Neural cell (in vitro differentiated cells): ENCODE results near the gene NCOA5. TPM values are rescaled to one million over a fixed set of nuclear protein-coding genes. Genes with fewer than 3 reads are reported as not detected.

Experiments used
- H2AFZ ChIP-seq: fragments of 200-600, 300-800 bp; sonication (generic), shearing (Covaris generic); 2 replicates; pipeline ENCODE4 v1.6.0; 2014; ENCODE audit warnings: low read depth, mild to moderate bottlenecking, antibody characterized with exemption, low read length, moderate library complexity
- H3F3A ChIP-seq: fragments of 200-600 bp; shearing (Covaris generic); 2 replicates; pipeline ENCODE4 v1.6.1; 2016; ENCODE audit warnings: mild to moderate bottlenecking, moderate library complexity, mixed read lengths, antibody characterized with exemption, low read length; ENCODE audit not compliant: insufficient read depth, poor library complexity, severe bottlenecking
- H3K27ac ChIP-seq: fragments of 200-600, 300-800 bp; sonication (generic), shearing (Covaris generic); 2 replicates; pipeline ENCODE4 v1.5.1; 2014; ENCODE audit warnings: mild to moderate bottlenecking, low read length, moderate library complexity
- H3K27me3 ChIP-seq: fragments of 300-800, 200-600 bp; sonication (generic), shearing (Covaris generic); 2 replicates; pipeline ENCODE4 v1.6.0; 2014; ENCODE audit warnings: mild to moderate bottlenecking, low read depth, low read length, moderate library complexity; ENCODE audit not compliant: insufficient read depth
- H3K36me3 ChIP-seq: fragments of 300-800, 200-600 bp; sonication (generic), shearing (Covaris generic); 2 replicates; pipeline ENCODE4 v1.5.1; 2014; ENCODE audit warnings: mild to moderate bottlenecking, antibody characterized with exemption, low read length, moderate library complexity; ENCODE audit not compliant: insufficient read depth
- H3K4me2 ChIP-seq: fragments of 300-800, 200-600 bp; sonication (generic), shearing (Covaris generic); 2 replicates; pipeline ENCODE4 v1.6.0; 2014; ENCODE audit warnings: mild to moderate bottlenecking, low read length
- H3K4me3 ChIP-seq: fragments of 300-800, 200-600 bp; sonication (generic), shearing (Covaris generic); 2 replicates; pipeline ENCODE4 v1.5.1; 2014; ENCODE audit warnings: mild to moderate bottlenecking, low read length, moderate library complexity
- H3K79me2 ChIP-seq: fragments of 200-600 bp; shearing (Covaris generic); replicated peaks from 2 replicates; pipeline ENCODE4 v1.6.0; 2014; ENCODE audit warnings: mild to moderate bottlenecking, low read length, moderate library complexity; ENCODE audit not compliant: insufficient read depth
- H3K9ac ChIP-seq: fragments of 300-800, 200-600 bp; sonication (generic), shearing (Covaris generic); 2 replicates; pipeline ENCODE4 v1.6.1; 2016; ENCODE audit warnings: mild to moderate bottlenecking, low read length, mixed read lengths
- H3K9me2 ChIP-seq: fragments of 200-600 bp; shearing (Covaris generic); 2 replicates; pipeline ENCODE4 v1.6.1; 2016; ENCODE audit warnings: mild to moderate bottlenecking, low read length, mixed read lengths; ENCODE audit not compliant: insufficient read depth
- H3K9me3 ChIP-seq: fragments of 200-600, 300-800 bp; sonication (generic), shearing (Covaris generic); 2 replicates; pipeline ENCODE4 v1.6.1; 2016; ENCODE audit warnings: mild to moderate bottlenecking, mixed run types, low read length, moderate library complexity, mixed read lengths
- H4K20me1 ChIP-seq: fragments of 200-600 bp; shearing (Covaris generic); 2 replicates; pipeline ENCODE4 v1.6.1; 2016; ENCODE audit warnings: mild to moderate bottlenecking, mixed run types; ENCODE audit not compliant: insufficient read depth
- CTCF ChIP-seq: fragments of 450-650 bp; IDR thresholded peaks from 2 replicates; pipeline ENCODE4 v1.5.1; 2014; ENCODE audit warnings: antibody characterized with exemption, mild to moderate bottlenecking, moderate library complexity; ENCODE audit not compliant: poor library complexity, severe bottlenecking
- EP300 ChIP-seq: fragments of 450-650 bp; conservative IDR thresholded peaks from 2 replicates; pipeline ENCODE4 v1.6.1; 2014; ENCODE audit warnings: antibody characterized with exemption, mild to moderate bottlenecking, moderate library complexity; ENCODE audit not compliant: poor library complexity, severe bottlenecking
- EZH2 ChIP-seq: fragments of 200-600, 300-800 bp; shearing (Covaris generic), sonication (generic); IDR thresholded peaks from 2 replicates; pipeline ENCODE4 v1.6.1; 2014; ENCODE audit warnings: antibody characterized with exemption, low read length, borderline replicate concordance, mild to moderate bottlenecking; ENCODE audit not compliant: insufficient read depth, poor library complexity, severe bottlenecking
- MXI1 ChIP-seq: fragments of 450-650 bp; conservative IDR thresholded peaks from 2 replicates; pipeline ENCODE4 v1.6.1; 2014; ENCODE audit warnings: antibody characterized with exemption, mild to moderate bottlenecking; ENCODE audit not compliant: poor library complexity, severe bottlenecking
- POLR2AphosphoS5 ChIP-seq: IDR thresholded peaks from 2 replicates; pipeline ENCODE4 v1.6.1; 2012
- RAD21 ChIP-seq: fragments of 450-650 bp; conservative IDR thresholded peaks from 2 replicates; pipeline ENCODE4 v1.6.1; 2014; ENCODE audit warnings: antibody characterized with exemption, mild to moderate bottlenecking, moderate library complexity
- SMC3 ChIP-seq: fragments of 450-650 bp; conservative IDR thresholded peaks from 2 replicates; pipeline ENCODE4 v1.6.1; 2014; ENCODE audit warnings: antibody characterized with exemption, mild to moderate bottlenecking, moderate library complexity; ENCODE audit not compliant: poor library complexity
- TAF1 ChIP-seq: IDR thresholded peaks from 2 replicates; pipeline ENCODE4 v1.6.1; 2012; ENCODE audit warnings: low read depth
- polyA plus RNA-seq: library from polyadenylated mRNA; depleted of rRNA; stranded (reverse); fragments of >200 nt; gene quantifications from 2 replicates; pipeline ENCODE4 v1.2.3, GENCODE V29; 2014
- TF ChIP-seq, protein P1 (sequence below): IDR thresholded peaks from 2 replicates; pipeline ENCODE4 v1.6.1; 2012; ENCODE audit warnings: borderline replicate concordance

Gene NCOA5
- polyA plus RNA-seq, 1 donor from 2014 or later, result 29.9 TPM

GRCh38 chr20:46013829-46014516 is 75.8 kb downstream of the NCOA5 start (continued):
- peak; percentile 81 for TF ChIP-seq RAD21

- no peak overlapping the region for H3K4me2 ChIP-seq
- H3F3A ChIP-seq, result no peaks in the 10 kb centered on the region
- H3K9ac ChIP-seq, result no peak overlapping the region
- H3K79me2 ChIP-seq, result no peaks in the 10 kb centered on the region
- no peaks in the 10 kb centered on the region for H3K36me3 ChIP-seq
- H3K27ac ChIP-seq, result no peak overlapping the region
- no peaks in the 10 kb centered on the region for H3K9me2 ChIP-seq
- H2AFZ ChIP-seq, result no peak overlapping the region
- peaks cover 15% of the 10 kb centered on the region for H3K27me3 ChIP-seq
- no peak overlapping the region for H3K4me3 ChIP-seq
- TF ChIP-seq RAD21 (no peak), SMC3 (no peak), CTCF (no peak), POLR2AphosphoS5 (no peak), EP300 (no peak), TAF1 (no peak), EZH2 (no peak), MXI1 (no peak)
- TF ChIP-seq, protein P1, sequence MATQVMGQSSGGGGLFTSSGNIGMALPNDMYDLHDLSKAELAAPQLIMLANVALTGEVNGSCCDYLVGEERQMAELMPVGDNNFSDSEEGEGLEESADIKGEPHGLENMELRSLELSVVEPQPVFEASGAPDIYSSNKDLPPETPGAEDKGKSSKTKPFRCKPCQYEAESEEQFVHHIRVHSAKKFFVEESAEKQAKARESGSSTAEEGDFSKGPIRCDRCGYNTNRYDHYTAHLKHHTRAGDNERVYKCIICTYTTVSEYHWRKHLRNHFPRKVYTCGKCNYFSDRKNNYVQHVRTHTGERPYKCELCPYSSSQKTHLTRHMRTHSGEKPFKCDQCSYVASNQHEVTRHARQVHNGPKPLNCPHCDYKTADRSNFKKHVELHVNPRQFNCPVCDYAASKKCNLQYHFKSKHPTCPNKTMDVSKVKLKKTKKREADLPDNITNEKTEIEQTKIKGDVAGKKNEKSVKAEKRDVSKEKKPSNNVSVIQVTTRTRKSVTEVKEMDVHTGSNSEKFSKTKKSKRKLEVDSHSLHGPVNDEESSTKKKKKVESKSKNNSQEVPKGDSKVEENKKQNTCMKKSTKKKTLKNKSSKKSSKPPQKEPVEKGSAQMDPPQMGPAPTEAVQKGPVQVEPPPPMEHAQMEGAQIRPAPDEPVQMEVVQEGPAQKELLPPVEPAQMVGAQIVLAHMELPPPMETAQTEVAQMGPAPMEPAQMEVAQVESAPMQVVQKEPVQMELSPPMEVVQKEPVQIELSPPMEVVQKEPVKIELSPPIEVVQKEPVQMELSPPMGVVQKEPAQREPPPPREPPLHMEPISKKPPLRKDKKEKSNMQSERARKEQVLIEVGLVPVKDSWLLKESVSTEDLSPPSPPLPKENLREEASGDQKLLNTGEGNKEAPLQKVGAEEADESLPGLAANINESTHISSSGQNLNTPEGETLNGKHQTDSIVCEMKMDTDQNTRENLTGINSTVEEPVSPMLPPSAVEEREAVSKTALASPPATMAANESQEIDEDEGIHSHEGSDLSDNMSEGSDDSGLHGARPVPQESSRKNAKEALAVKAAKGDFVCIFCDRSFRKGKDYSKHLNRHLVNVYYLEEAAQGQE, result no peak
- no peaks in the 10 kb centered on the region for H3K9me3 ChIP-seq
- no peaks in the 10 kb centered on the region for H4K20me1 ChIP-seq
Observed at GRCh38 chr20:46013322-46013828, 76.4 kb downstream of the NCOA5 start.

- Histone ChIP-seq H3K27ac (no peak overlapping the region), H3K36me3 (no peaks in the 10 kb centered on the region), H3K79me2 (no peaks in the 10 kb centered on the region), H2AFZ (no peak overlapping the region), H4K20me1 (no peaks in the 10 kb centered on the region), H3K4me2 (no peak overlapping the region), H3F3A (no peaks in the 10 kb centered on the region), H3K27me3 (peaks cover 15% of the 10 kb centered on the region), H3K9me3 (no peaks in the 10 kb centered on the region), H3K9me2 (no peaks in the 10 kb centered on the region), H3K9ac (no peak overlapping the region), H3K4me3 (no peak overlapping the region)
- TF ChIP-seq EZH2, result no peak
Observed at GRCh38 chr20:46012921-46013320, 76.8 kb downstream of the NCOA5 start.
